Neural progenitor cell (in vitro differentiated cells): ENCODE measurements around the gene PITPNC1.
"Not testable (repeated sequence)": the region's sequence is repeated elsewhere in the genome, so short reads cannot be mapped to it uniquely, and the experiment has no call there.

Source experiments
- CTCF ChIP-seq: fragments of 200-600 bp; sonication (generic); IDR thresholded peaks from 2 replicates; pipeline ENCODE4 v1.5.1; 2017; ENCODE audit warnings: antibody characterized with exemption, mild to moderate bottlenecking
- EZH2phosphoT487 ChIP-seq: fragments of 200-600 bp; sonication (generic); IDR thresholded peaks from 2 replicates; pipeline ENCODE4 v1.6.1; 2017; ENCODE audit warnings: antibody characterized with exemption

GRCh38 chr17:67727152-67728039 lies 350.3 kb downstream of the PITPNC1 start:
- not testable (repeated sequence) for TF ChIP-seq CTCF, EZH2phosphoT487
